ENCODE data around the gene HSP90AB1.

- TF ChIP-seq, protein P1, sequence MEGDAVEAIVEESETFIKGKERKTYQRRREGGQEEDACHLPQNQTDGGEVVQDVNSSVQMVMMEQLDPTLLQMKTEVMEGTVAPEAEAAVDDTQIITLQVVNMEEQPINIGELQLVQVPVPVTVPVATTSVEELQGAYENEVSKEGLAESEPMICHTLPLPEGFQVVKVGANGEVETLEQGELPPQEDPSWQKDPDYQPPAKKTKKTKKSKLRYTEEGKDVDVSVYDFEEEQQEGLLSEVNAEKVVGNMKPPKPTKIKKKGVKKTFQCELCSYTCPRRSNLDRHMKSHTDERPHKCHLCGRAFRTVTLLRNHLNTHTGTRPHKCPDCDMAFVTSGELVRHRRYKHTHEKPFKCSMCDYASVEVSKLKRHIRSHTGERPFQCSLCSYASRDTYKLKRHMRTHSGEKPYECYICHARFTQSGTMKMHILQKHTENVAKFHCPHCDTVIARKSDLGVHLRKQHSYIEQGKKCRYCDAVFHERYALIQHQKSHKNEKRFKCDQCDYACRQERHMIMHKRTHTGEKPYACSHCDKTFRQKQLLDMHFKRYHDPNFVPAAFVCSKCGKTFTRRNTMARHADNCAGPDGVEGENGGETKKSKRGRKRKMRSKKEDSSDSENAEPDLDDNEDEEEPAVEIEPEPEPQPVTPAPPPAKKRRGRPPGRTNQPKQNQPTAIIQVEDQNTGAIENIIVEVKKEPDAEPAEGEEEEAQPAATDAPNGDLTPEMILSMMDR (tag by site-specific recombination; IDR thresholded peaks at IDR 0.05) = no peak
- TF ChIP-seq, protein P2, sequence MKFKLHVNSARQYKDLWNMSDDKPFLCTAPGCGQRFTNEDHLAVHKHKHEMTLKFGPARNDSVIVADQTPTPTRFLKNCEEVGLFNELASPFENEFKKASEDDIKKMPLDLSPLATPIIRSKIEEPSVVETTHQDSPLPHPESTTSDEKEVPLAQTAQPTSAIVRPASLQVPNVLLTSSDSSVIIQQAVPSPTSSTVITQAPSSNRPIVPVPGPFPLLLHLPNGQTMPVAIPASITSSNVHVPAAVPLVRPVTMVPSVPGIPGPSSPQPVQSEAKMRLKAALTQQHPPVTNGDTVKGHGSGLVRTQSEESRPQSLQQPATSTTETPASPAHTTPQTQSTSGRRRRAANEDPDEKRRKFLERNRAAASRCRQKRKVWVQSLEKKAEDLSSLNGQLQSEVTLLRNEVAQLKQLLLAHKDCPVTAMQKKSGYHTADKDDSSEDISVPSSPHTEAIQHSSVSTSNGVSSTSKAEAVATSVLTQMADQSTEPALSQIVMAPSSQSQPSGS (tag by site-specific recombination; IDR thresholded peaks at IDR 0.05; ENCODE audit: low read depth) = no peak
- no peak for TF ChIP-seq PRDM10 (tag by site-specific recombination; IDR thresholded peaks at IDR 0.05)
- TF ChIP-seq SCRT1 (tag by site-specific recombination; IDR thresholded peaks at IDR 0.05; ENCODE audit: borderline replicate concordance) = no peak
Measured at GRCh38 chr6:44269921-44270525, 23.1 kb downstream of the HSP90AB1 start, which contains the start of gene TMEM151B.
